ENCODE measurements around the gene OPRM1. TPM values are rescaled to one million over a fixed set of nuclear protein-coding genes. Genes with fewer than 3 reads are reported as not detected.

The OPRM1 gene
- not detected in 2 replicates for total RNA-seq (2012; rRNA removed)

DNA sequence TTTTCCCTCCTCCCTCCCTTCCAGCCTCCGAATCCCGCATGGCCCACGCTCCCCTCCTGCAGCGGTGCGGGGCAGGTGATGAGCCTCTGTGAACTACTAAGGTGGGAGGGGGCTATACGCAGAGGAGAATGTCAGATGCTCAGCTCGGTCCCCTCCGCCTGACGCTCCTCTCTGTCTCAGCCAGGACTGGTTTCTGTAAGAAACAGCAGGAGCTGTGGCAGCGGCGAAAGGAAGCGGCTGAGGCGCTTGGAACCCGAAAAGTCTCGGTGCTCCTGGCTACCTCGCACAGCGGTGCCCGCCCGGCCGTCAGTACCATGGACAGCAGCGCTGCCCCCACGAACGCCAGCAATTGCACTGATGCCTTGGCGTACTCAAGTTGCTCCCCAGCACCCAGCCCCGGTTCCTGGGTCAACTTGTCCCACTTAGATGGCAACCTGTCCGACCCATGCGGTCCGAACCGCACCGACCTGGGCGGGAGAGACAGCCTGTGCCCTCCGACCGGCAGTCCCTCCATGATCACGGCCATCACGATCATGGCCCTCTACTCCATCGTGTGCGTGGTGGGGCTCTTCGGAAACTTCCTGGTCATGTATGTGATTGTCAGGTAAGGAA lies at the start of gene OPRM1:
Gene OPRM1, plus strand, starts transcription at position 10 of the 612 bp plus-strand sequence. Its CDS starts 305 bp downstream, at position 315.
- Histone ChIP-seq H3K9ac (ENCODE audit: low read depth, low read length) (no peak within 1 kb of the TSS), H3K4me3 (ENCODE audit: low read length) (no peak within 1 kb of the TSS), H3K4me1 (ENCODE audit: control insufficient read depth, insufficient read depth, low read length) (no peaks in the 10 kb centered on the region), H3K36me3 (ENCODE audit: insufficient read depth, low read length) (no peaks in the 10 kb centered on the region), H3K9me3 (replicated peaks; ENCODE audit: low read length) (no peaks in the 10 kb centered on the region), H3K4me2 (ENCODE audit: low read length) (no peak within 1 kb of the TSS), H3K27me3 (ENCODE audit: control insufficient read depth, insufficient read depth, low read length) (no peaks in the 10 kb centered on the region)

DNA sequence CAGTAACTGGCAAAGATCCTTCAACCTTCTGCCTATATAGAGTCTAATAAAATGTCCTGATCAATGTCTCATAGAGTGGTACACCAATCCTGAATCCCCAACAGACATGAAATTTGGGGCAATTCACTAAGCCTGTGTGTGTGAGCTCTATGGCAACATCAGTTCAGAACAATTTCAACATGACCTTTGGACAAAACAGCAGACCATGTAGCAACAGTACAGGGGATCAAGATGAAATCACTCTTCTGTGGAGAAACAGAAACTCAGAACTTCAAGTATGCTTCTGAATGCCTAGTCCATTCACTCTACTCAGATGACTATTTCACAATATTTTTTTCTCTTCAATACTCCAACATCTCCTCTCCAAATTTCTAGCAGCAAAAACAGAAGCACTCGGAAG lies 49.1 kb upstream of the OPRM1 start:
- no peaks in the 10 kb centered on the region for H3K9me3 ChIP-seq (replicated peaks; ENCODE audit: low read length)
- H3K27me3 ChIP-seq (ENCODE audit: control insufficient read depth, insufficient read depth, low read length) = no peaks in the 10 kb centered on the region
- H3K4me3 ChIP-seq (ENCODE audit: low read length) = no peak overlapping the region
- no peaks in the 10 kb centered on the region for H3K36me3 ChIP-seq (ENCODE audit: insufficient read depth, low read length)
- H3K9ac ChIP-seq (ENCODE audit: low read depth, low read length) = no peak overlapping the region
- H3K4me1 ChIP-seq (ENCODE audit: control insufficient read depth, insufficient read depth, low read length) = no peaks in the 10 kb centered on the region
- no peak overlapping the region for H3K4me2 ChIP-seq (ENCODE audit: low read length)

DNA sequence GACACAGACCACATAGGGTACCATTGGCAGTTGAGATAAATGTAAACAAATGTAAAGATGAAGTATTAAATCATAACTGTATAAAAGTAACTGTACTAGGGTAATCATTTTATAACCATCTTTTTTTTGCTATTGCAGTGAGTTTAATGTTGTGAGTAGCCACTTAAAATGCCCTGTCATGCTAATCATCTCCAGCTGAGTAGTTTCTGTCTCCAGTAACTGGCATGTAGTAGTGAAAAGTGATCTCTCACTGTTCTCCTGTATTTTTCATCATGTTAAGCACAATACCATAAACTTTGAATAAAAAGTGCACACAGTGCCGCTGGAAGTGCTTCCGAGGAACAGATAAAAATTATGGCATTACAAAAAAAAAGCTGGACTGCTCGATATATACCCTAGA lies 45.0 kb upstream of the OPRM1 start:
- Histone ChIP-seq H3K9me3 (replicated peaks; ENCODE audit: low read length) (no peaks in the 10 kb centered on the region), H3K4me3 (ENCODE audit: low read length) (no peak overlapping the region), H3K9ac (ENCODE audit: low read depth, low read length) (no peak overlapping the region), H3K27me3 (ENCODE audit: control insufficient read depth, insufficient read depth, low read length) (no peaks in the 10 kb centered on the region), H3K4me1 (ENCODE audit: control insufficient read depth, insufficient read depth, low read length) (no peaks in the 10 kb centered on the region), H3K4me2 (ENCODE audit: low read length) (no peak overlapping the region), H3K36me3 (ENCODE audit: insufficient read depth, low read length) (no peaks in the 10 kb centered on the region)

DNA sequence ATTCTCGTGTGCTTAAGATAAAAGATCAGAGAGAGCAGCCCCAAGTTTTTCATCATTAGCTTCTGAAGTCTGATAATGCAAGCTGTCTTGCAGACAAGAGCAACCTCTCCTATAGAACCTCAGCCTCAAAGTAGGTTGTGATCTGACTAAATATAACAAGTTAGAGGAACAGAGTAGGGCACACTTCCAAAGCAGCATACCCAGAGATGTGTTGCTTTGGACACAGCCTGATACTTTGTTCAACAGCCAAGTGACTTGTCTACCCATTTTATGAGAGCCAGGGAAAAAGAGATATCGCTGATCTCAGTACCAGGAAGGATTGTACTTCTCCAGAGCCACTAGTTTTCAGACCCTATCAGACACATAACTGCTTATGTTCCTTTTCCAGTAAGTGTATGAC lies 44.2 kb upstream of the OPRM1 start:
- Histone ChIP-seq H3K9me3 (replicated peaks; ENCODE audit: low read length) (no peaks in the 10 kb centered on the region), H3K4me1 (ENCODE audit: control insufficient read depth, insufficient read depth, low read length) (no peaks in the 10 kb centered on the region), H3K36me3 (ENCODE audit: insufficient read depth, low read length) (no peaks in the 10 kb centered on the region), H3K27me3 (ENCODE audit: control insufficient read depth, insufficient read depth, low read length) (no peaks in the 10 kb centered on the region), H3K9ac (ENCODE audit: low read depth, low read length) (no peak overlapping the region), H3K4me3 (ENCODE audit: low read length) (no peak overlapping the region), H3K4me2 (ENCODE audit: low read length) (no peak overlapping the region)

DNA sequence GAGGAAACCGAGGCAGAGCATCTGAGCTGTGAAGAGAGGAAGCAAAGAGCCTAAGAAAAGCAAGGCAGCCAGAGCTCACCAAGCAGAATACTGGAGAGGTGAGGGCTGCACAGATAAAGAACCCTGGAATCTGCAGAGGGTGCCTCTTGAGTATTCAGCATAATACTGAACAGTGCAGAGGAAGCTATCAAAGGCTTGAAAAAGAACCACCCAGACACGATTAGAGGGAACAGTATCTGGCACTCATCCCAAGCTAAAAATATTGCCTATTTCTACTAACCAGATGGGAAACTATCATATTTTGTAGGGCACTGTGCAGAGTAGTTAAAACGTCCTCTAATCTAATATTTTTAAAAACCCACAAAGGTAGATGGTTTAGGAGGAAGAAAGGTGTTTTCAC lies 41.8 kb upstream of the OPRM1 start:
- Histone ChIP-seq H3K9ac (ENCODE audit: low read depth, low read length) (no peak overlapping the region), H3K4me2 (ENCODE audit: low read length) (no peak overlapping the region), H3K36me3 (ENCODE audit: insufficient read depth, low read length) (no peaks in the 10 kb centered on the region), H3K4me3 (ENCODE audit: low read length) (no peak overlapping the region), H3K27me3 (ENCODE audit: control insufficient read depth, insufficient read depth, low read length) (no peaks in the 10 kb centered on the region), H3K9me3 (replicated peaks; ENCODE audit: low read length) (no peaks in the 10 kb centered on the region), H3K4me1 (ENCODE audit: control insufficient read depth, insufficient read depth, low read length) (no peaks in the 10 kb centered on the region)

DNA sequence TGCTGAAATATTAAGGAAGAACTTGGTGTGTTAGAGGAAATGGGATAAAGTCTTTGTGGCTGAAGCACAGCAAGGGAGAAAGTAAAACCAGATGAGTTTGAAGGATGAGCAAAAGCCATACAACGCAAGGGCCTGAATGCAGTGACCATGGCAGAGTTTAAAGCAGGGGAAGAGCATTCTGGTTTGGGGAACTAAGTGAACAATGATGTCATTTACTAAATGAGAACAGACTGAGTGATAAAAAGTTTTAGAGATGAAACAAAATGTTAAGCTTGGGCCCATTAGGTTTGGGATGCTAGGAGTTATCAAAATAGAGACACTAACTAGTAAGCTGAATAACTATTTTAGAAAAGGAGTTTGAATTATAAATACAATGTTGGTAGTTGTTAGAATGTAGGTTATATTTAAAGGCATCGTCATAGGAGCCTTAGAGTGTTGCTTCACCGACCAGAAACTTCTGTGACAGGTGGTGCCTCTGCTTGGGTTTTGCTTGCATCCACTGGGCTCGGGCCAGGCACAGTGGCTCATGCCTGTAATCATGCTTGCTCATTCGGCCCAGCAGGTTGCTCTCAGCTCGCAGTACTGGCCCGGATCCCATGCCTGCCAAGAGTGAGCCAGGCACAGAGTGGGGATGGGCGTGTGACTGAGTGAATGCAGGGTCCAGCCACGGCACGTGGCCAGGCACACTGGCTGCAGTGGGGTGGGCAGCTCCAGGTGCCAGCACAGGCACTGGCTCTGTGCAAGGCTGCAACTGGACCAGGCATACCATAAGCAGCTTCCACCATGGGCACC lies 37.4 kb upstream of the OPRM1 start:
- no peaks in the 10 kb centered on the region for H3K36me3 ChIP-seq (ENCODE audit: insufficient read depth, low read length)
- H3K4me3 ChIP-seq (ENCODE audit: low read length) = no peak overlapping the region
- H3K4me1 ChIP-seq (ENCODE audit: control insufficient read depth, insufficient read depth, low read length) = no peaks in the 10 kb centered on the region
- no peak overlapping the region for H3K9ac ChIP-seq (ENCODE audit: low read depth, low read length)
- no peaks in the 10 kb centered on the region for H3K27me3 ChIP-seq (ENCODE audit: control insufficient read depth, insufficient read depth, low read length)
- H3K4me2 ChIP-seq (ENCODE audit: low read length) = no peak overlapping the region
- H3K9me3 ChIP-seq (replicated peaks; ENCODE audit: low read length) = no peaks in the 10 kb centered on the region

DNA sequence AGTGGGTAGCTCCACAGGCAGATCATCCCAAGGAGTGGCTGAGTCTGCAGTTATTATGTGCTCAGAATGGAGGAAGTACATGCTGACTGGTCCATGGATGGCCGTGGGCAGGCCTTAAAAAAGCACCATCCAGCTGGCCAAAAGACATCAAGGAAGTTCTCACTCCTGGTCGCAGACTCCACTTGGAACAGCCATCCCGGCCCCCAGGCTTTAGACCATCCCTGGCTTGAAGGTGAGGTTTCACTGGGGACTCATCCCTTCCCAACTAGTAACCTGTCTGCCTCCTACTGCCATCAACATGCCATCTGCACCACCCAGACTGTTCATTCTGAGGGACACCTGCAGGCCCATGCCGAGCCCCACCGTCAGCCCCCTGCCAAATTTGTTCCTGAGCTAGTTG lies 36.1 kb upstream of the OPRM1 start:
- Histone ChIP-seq H3K9me3 (replicated peaks; ENCODE audit: low read length) (no peaks in the 10 kb centered on the region), H3K9ac (ENCODE audit: low read depth, low read length) (no peak overlapping the region), H3K36me3 (ENCODE audit: insufficient read depth, low read length) (no peaks in the 10 kb centered on the region), H3K4me3 (ENCODE audit: low read length) (no peak overlapping the region), H3K4me2 (ENCODE audit: low read length) (no peak overlapping the region), H3K4me1 (ENCODE audit: control insufficient read depth, insufficient read depth, low read length) (no peaks in the 10 kb centered on the region), H3K27me3 (ENCODE audit: control insufficient read depth, insufficient read depth, low read length) (no peaks in the 10 kb centered on the region)

DNA sequence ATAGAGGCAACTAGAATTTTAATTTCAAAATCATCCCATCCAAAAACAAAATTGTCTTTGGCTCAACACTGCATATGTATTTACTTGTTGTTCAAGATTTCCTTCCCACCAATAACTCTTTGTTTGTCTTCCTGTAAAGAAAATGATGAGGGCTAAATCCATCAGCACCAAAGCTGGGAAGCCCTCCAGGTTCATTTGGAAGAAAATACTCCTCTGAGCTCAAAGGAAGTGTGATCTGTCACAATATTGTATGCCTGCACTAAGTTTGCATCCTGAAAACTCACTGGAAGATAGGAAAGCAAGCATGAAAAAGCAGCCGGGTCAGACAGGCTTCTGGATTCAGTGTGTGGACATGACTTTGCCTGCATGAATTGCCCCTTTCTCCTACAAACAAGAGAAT lies 28.7 kb upstream of the OPRM1 start:
- Histone ChIP-seq H3K9ac (ENCODE audit: low read depth, low read length) (no peak overlapping the region), H3K27me3 (ENCODE audit: control insufficient read depth, insufficient read depth, low read length) (no peaks in the 10 kb centered on the region), H3K36me3 (ENCODE audit: insufficient read depth, low read length) (no peaks in the 10 kb centered on the region), H3K4me2 (ENCODE audit: low read length) (no peak overlapping the region), H3K9me3 (replicated peaks; ENCODE audit: low read length) (no peaks in the 10 kb centered on the region), H3K4me1 (ENCODE audit: control insufficient read depth, insufficient read depth, low read length) (no peaks in the 10 kb centered on the region), H3K4me3 (ENCODE audit: low read length) (no peak overlapping the region)

DNA sequence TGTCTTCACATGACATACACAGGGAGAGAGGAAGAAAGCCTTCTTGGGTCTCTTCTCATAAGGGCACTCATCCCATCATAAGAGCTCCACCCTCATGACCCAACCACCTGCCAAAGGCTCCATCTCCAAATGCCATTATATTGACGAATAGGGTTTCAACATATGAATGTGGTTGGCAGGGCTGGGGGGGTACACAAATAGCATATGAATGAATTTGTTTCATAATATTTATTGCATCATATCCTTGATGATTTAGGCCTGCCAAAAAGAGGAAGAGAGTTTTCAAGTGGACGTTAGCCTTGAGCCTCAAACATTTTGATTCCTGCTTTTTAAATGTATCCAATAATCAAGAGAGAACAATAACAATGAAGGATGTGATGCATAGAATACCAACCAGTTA lies 26.2 kb upstream of the OPRM1 start:
- Histone ChIP-seq H3K36me3 (ENCODE audit: insufficient read depth, low read length) (no peaks in the 10 kb centered on the region), H3K4me3 (ENCODE audit: low read length) (no peak overlapping the region), H3K9me3 (replicated peaks; ENCODE audit: low read length) (no peaks in the 10 kb centered on the region), H3K9ac (ENCODE audit: low read depth, low read length) (no peak overlapping the region), H3K4me1 (ENCODE audit: control insufficient read depth, insufficient read depth, low read length) (no peaks in the 10 kb centered on the region), H3K4me2 (ENCODE audit: low read length) (no peak overlapping the region), H3K27me3 (ENCODE audit: control insufficient read depth, insufficient read depth, low read length) (no peaks in the 10 kb centered on the region)

DNA sequence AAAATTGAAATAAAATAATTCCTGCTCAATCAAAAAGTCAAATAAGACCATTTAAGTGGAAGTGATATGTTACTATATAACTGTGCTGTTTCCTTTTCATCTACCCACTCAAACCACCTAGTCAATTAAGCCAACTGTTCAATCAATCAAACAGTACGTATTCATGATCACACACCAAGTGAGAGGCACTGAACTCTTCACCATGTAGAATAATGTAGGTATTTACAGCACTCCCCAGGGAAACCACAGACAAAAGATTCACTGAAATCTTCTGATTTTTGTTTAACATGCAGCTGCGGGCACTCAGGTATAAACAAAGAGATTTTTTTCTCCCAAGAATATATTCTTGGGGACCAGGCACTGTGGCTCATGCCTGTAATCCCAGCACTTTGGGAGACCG lies 21.3 kb upstream of the OPRM1 start:
- no peak overlapping the region for H3K9ac ChIP-seq (ENCODE audit: low read depth, low read length)
- no peaks in the 10 kb centered on the region for H3K27me3 ChIP-seq (ENCODE audit: control insufficient read depth, insufficient read depth, low read length)
- H3K9me3 ChIP-seq (replicated peaks; ENCODE audit: low read length) = no peaks in the 10 kb centered on the region
- H3K4me1 ChIP-seq (ENCODE audit: control insufficient read depth, insufficient read depth, low read length) = no peaks in the 10 kb centered on the region
- no peak overlapping the region for H3K4me3 ChIP-seq (ENCODE audit: low read length)
- no peak overlapping the region for H3K4me2 ChIP-seq (ENCODE audit: low read length)
- H3K36me3 ChIP-seq (ENCODE audit: insufficient read depth, low read length) = no peaks in the 10 kb centered on the region

DNA sequence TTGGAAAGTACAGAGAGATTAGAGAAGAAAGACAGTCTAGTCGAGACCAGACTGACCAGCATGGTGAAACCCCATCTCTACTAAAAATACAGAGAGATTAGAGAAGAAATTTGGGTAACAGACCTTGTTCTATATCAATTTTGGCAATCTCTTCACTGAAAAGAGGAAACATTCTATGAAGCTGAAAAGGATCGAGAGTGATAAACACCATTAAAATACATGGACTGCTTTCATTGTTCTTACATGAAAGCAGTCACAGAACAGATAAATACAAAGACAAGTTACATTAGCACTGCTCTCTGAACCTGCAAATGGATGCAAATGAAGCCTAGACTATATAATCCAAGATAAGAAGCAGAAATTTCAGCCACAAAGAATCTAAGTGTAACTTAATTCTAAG lies 8.4 kb upstream of the OPRM1 start:
- H3K9me3 ChIP-seq (replicated peaks; ENCODE audit: low read length) = no peaks in the 10 kb centered on the region
- no peaks in the 10 kb centered on the region for H3K36me3 ChIP-seq (ENCODE audit: insufficient read depth, low read length)
- no peaks in the 10 kb centered on the region for H3K27me3 ChIP-seq (ENCODE audit: control insufficient read depth, insufficient read depth, low read length)
- H3K4me1 ChIP-seq (ENCODE audit: control insufficient read depth, insufficient read depth, low read length) = no peaks in the 10 kb centered on the region
- no peak overlapping the region for H3K4me2 ChIP-seq (ENCODE audit: low read length)
- H3K4me3 ChIP-seq (ENCODE audit: low read length) = no peak overlapping the region
- no peak overlapping the region for H3K9ac ChIP-seq (ENCODE audit: low read depth, low read length)

DNA sequence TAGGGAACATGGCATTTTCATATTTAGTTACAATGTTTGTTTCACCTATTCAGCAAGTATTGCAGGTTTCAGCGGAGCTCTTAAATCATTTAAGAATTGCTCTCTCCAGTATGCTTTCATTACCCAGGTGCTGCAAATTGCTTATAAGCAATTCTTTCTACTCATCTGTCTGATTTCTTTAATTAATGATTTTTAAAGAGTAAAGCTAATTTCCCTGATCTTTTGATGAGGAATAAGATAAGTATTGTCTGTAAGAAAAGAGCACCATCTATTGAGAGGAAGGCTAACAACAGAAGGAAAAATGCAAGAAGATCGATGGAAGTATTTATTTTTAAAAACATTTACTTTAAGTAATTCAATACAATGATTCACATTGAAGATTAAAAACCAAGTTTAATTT lies 2.0 kb downstream of the OPRM1 start:
- Histone ChIP-seq H3K9me3 (replicated peaks; ENCODE audit: low read length) (no peaks in the 10 kb centered on the region), H3K4me2 (ENCODE audit: low read length) (no peak overlapping the region), H3K4me1 (ENCODE audit: control insufficient read depth, insufficient read depth, low read length) (no peaks in the 10 kb centered on the region), H3K4me3 (ENCODE audit: low read length) (no peak overlapping the region), H3K9ac (ENCODE audit: low read depth, low read length) (no peak overlapping the region), H3K36me3 (ENCODE audit: insufficient read depth, low read length) (no peaks in the 10 kb centered on the region), H3K27me3 (ENCODE audit: control insufficient read depth, insufficient read depth, low read length) (no peaks in the 10 kb centered on the region)

Measured in skeletal muscle satellite cell (primary cell).